Measurements from ENCODE around the gene ZNF469.

ZNF469 gene

DNA sequence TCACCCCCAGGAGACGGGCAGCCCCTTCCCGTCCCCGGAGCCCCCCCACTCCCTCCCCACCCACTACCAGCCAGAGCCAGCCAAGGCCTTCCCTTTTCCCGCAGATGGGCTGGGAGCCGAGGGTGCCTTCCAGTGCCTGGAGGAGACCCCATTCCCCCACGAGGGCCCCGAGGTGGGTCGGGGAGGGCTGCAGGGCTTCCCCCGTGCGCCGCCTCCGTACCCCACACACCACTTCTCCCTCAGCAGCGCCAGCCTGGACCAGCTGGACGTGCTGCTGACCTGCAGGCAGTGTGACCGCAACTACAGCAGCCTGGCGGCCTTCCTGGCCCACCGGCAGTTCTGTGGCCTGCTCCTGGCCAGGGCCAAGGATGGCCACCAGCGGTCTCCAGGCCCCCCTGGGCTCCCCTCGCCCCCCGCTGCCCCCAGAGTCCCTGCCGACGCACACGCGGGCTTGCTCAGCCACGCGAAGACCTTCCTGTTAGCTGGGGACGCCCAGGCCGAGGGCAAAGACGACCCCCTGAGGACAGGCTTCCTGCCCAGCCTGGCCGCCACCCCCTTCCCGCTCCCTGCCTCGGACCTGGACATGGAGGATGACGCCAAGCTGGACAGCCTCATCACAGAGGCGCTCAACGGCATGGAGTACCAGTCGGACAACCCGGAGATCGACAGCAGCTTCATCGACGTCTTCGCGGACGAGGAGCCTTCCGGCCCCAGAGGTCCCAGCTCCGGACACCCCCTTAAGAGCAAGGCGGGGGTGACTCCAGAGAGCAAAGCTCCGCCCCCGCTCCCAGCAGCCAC, 46.8 kb downstream of the ZNF469 start:
- DNase-seq: no peak

DNA sequence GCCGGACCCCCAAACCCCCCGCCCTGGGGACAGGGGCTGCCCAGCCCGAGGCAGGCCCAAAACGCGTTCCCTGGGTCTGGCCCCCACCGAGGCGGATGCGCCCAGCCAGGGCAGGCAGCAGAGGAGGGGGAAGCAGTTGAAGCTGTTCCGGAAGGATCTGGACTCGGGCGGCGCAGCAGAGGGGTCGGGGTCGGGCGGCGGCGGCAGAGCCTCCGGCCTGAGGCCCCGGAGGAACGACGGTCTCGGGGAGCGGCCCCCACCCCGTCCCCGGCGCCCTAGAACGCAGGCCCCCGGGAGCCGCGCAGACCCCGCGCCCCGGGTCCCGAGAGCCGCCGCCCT, 47.4 kb downstream of the ZNF469 start:
- no peak for DNase-seq

DNA sequence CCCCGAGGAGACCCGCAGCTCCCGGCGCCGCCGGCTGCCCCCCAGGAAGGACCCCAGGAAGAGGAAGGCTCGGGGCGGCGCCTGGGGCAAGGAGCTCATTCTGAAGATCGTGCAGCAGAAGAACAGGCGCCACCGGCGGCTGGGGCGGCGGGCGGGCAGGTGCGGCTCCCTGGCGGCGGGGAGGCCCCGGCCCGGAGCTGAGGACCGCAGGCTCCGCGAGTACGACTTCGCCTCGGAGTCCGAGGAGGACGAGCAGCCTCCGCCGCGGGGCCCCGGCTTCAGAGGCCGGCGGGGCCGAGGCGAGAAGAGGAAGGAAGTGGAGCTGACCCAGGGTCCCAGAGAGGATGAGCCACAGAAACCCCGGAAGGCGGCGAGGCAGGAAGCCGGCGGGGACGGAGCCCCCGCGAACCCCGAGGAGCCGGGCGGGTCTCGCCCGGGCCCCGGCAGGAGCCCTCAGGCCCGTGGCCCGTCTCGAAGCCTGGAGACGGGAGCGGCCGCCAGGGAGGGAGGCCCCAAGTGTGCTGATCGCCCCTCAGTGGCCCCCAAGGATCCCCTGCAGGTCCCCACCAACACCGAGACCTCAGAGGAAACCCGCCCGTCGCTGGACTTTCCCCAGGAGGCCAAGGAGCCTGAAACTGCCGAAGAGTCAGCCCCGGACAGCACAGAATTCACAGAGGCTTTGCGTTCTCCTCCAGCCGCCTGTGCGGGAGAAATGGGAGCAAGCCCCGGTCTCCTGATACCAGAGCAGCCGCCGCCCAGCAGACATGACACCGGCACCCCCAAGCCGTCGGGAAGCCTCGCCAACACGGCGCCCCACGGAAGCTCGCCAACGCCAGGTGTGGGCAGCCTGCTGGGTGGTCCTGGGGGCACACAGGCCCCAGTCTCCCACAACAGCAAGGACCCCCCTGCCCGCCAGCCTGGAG, 48.0 kb downstream of the ZNF469 start:
- DNase-seq: peak; percentile 17

DNA sequence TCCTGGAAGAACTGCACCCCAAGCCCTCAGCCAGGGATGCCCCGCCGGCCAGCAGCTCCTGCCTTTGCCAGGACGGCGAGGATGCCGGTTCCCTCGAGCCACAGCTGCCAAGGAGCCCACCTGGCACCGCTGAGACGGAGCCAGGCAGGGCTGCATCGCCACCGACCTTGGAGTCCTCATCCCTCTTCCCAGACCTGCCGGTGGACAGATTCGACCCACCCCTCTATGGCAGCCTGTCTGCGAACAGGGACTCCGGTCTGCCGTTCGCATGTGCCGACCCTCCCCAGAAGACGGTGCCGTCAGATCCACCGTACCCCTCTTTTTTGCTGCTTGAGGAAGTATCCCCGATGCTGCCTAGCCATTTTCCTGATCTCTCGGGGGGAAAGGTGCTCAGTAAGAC, 48.9 kb downstream of the ZNF469 start:
- DNase-seq: no peak

DNA sequence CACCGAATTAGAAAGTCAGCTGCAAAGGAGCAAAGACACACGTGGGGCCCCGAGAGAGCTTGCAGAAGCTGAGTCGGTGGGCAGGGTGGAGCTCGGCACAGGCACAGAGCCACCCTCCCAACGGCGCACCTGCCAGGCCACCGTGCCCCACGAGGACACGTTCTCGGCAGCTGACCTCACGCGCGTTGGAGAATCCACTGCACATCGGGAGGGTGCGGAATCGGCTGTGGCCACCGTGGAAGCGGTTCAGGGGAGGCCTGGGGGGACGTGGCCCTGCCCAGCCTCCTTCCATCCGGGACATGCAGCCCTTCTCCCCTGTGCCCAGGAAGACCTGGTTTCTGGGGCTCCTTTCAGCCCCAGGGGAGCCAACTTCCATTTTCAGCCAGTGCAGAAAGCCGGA, 49.4 kb downstream of the ZNF469 start:
- no peak for DNase-seq
